A549 treated with CpdA at 1 μM for 4 hours (cell line): ENCODE measurements around the gene RBP3. TPM values are rescaled to one million over a fixed set of nuclear protein-coding genes. Genes with fewer than 3 reads are reported as not detected.

Experiments used
- total RNA-seq: library from RNA; stranded (reverse); fragments of 200-300 nt; extraction: Qiagen RNA extraction; gene quantifications from 5 replicates; pipeline ENCODE4 v1.2.3, GENCODE V29; 2022; ENCODE audit warnings: low read depth

RBP3 gene
- total RNA-seq, result not detected in 5 replicates

DNA sequence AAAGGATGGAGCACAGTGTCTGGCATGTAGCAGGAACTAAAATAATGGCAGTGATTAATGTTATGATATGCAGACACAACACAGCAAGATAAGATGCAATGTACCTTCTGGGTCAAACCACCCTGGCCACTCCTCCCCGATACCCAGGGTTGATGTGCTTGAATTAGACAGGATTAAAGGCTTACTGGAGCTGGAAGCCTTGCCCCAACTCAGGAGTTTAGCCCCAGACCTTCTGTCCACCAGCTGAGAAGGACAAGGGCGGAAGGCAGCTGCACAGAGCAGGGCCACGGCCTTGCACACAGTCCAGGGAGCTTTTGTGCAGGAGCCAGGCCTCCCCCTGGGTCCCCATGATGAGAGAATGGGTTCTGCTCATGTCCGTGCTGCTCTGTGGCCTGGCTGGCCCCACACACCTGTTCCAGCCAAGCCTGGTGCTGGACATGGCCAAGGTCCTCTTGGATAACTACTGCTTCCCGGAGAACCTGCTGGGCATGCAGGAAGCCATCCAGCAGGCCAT is at the start of gene RBP3:
TSS of gene RBP3 (plus strand) at position 226 of the 514 bp plus-strand sequence. CDS start at position 348, 122 bp downstream.

DNA sequence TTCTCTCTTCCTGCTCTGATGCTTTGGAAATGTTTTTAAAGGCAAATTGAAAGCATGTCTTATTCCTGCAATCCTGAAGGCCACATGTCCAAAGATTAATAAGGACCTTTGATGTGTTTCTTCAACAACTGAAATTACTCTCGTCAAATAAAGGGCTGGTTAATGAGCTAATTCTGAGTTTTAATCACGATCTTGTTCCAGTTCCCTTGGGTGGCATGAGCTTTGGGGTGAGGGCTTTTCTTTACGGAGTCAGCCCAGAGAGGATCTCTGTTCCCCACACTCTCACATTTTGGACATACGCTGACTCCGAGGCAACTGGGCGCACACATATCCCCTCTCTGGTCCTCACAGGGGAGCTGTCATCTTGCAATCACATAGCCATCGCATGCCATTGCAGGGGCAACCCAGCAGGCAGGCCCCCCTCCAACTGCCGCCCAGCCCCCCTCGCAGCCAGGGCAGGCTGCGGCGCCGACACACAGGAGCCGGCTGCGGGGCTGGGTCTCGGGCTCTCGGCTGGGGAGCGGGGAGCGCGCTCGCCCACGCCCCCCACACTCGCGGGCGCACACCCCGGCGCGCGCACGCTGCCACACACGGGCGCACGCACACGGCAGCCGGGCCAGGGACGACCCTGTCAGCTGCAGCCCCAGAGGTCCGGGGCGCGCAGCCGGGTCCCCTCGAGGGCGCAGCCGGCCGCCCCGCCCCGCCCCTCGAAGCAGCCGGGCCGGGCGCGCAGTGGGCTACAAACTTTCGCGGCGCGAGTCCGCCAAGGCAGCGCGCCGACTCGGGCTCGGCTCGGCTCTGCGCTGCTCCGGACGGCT is 48.3 kb upstream of the RBP3 start, which contains the start of gene GDF10:
TSS of gene GDF10 (plus strand) at position 587 of the 818 bp plus-strand sequence. CDS start 455 bp downstream, outside the sequence.

GRCh38 chr10:47322300-47323061 is 25.7 kb upstream of the RBP3 start, which contains the start of gene GDF2:
TSS of gene GDF2 (plus strand) at chr10:47322454. CDS start at chr10:47322669, 215 bp downstream.

GRCh38 chr10:47384148-47384921 is 36.2 kb downstream of the RBP3 start, which contains the start of gene ZNF488:
TSS of gene ZNF488 (minus strand) at chr10:47384293. CDS start at chr10:47368829, 15,464 bp downstream.

Other genes starting within 250 kb of the RBP3 start
- 0.06 to 0.17 TPM (median 0.13 TPM) in 5 replicates for gene GDF10, start 48.2 kb upstream of the RBP3 start, total RNA-seq
- not detected in 5 replicates for gene GDF2, start 25.9 kb upstream of the RBP3 start, total RNA-seq
- gene ZNF488, start 35.9 kb downstream of the RBP3 start, total RNA-seq, result 9.1 to 13.4 TPM (median 13.1 TPM) in 5 replicates
- 24.8 to 35.3 TPM (median 28.1 TPM) in 5 replicates for gene ANXA8, start 135.8 kb downstream of the RBP3 start, total RNA-seq
- 1.1 to 2.6 TPM (median 1.4 TPM) in 4 of 5 replicates, not detected in the other for gene FAM25G, start 143.3 kb downstream of the RBP3 start, total RNA-seq
- gene AGAP9, start 175.3 kb downstream of the RBP3 start, total RNA-seq, result 7.7 to 11.5 TPM (median 9.2 TPM) in 5 replicates